Measurements from ENCODE around the gene NRXN3.

The NRXN3 gene

GRCh38 chr14:79443602-79444001, 1273.4 kb downstream of the NRXN3 start:
- Histone ChIP-seq H3K27ac (ENCODE audit: low read depth, low read length, poor library complexity, severe bottlenecking) (no peak overlapping the region), H3K4me3 (ENCODE audit: low read depth, low read length, poor library complexity, severe bottlenecking) (no peak overlapping the region), H3K9ac (ENCODE audit: low read length) (no peak overlapping the region), H3K4me1 (ENCODE audit: insufficient read depth, low read length, severe bottlenecking) (no peaks in the 10 kb centered on the region), H3K4me2 (ENCODE audit: low read length) (no peak overlapping the region), H4K20me1 (ENCODE audit: insufficient read depth, low read length) (no peaks in the 10 kb centered on the region), H3F3A (ENCODE audit: insufficient read depth, low read length) (no peaks in the 10 kb centered on the region), H3K9me2 (ENCODE audit: low read depth, low read length) (no peaks in the 10 kb centered on the region), H3K27me3 (ENCODE audit: insufficient read depth, low read length) (no peaks in the 10 kb centered on the region), H3K36me3 (ENCODE audit: insufficient read depth, low read length) (no peaks in the 10 kb centered on the region), H2AFZ (ENCODE audit: low read length) (no peak overlapping the region), H3K79me2 (ENCODE audit: insufficient read depth, low read length) (no peaks in the 10 kb centered on the region), H3K9me3 (ENCODE audit: low read length) (no peaks in the 10 kb centered on the region)
- TF ChIP-seq CTCF (IDR thresholded peaks at IDR 0.05; ENCODE audit: low read length): no peak
- TF ChIP-seq EZH2 (IDR thresholded peaks at IDR 0.05; ENCODE audit: borderline replicate concordance, low read length): no peak

GRCh38 chr14:79448960-79449359, 1278.8 kb downstream of the NRXN3 start:
- Histone ChIP-seq H3K4me3 (ENCODE audit: low read depth, low read length, poor library complexity, severe bottlenecking) (no peak overlapping the region), H3K9ac (ENCODE audit: low read length) (no peak overlapping the region), H4K20me1 (ENCODE audit: insufficient read depth, low read length) (no peaks in the 10 kb centered on the region), H2AFZ (ENCODE audit: low read length) (no peak overlapping the region), H3F3A (ENCODE audit: insufficient read depth, low read length) (no peaks in the 10 kb centered on the region), H3K36me3 (ENCODE audit: insufficient read depth, low read length) (no peaks in the 10 kb centered on the region), H3K4me2 (ENCODE audit: low read length) (no peak overlapping the region), H3K9me3 (ENCODE audit: low read length) (no peaks in the 10 kb centered on the region), H3K4me1 (ENCODE audit: insufficient read depth, low read length, severe bottlenecking) (no peaks in the 10 kb centered on the region), H3K27ac (ENCODE audit: low read depth, low read length, poor library complexity, severe bottlenecking) (no peak overlapping the region), H3K27me3 (ENCODE audit: insufficient read depth, low read length) (no peaks in the 10 kb centered on the region), H3K9me2 (ENCODE audit: low read depth, low read length) (no peaks in the 10 kb centered on the region), H3K79me2 (ENCODE audit: insufficient read depth, low read length) (no peaks in the 10 kb centered on the region)
- TF ChIP-seq CTCF (IDR thresholded peaks at IDR 0.05; ENCODE audit: low read length): no peak
- TF ChIP-seq EZH2 (IDR thresholded peaks at IDR 0.05; ENCODE audit: borderline replicate concordance, low read length): no peak

- Histone ChIP-seq H3K79me2 (ENCODE audit: insufficient read depth, low read length) (no peaks in the 10 kb centered on the region), H3K36me3 (ENCODE audit: insufficient read depth, low read length) (no peaks in the 10 kb centered on the region), H3K4me1 (ENCODE audit: insufficient read depth, low read length, severe bottlenecking) (no peaks in the 10 kb centered on the region), H3K27ac (ENCODE audit: low read depth, low read length, poor library complexity, severe bottlenecking) (no peak overlapping the region), H4K20me1 (ENCODE audit: insufficient read depth, low read length) (no peaks in the 10 kb centered on the region), H3K4me3 (ENCODE audit: low read depth, low read length, poor library complexity, severe bottlenecking) (no peak overlapping the region), H3K9ac (ENCODE audit: low read length) (no peak overlapping the region), H3K27me3 (ENCODE audit: insufficient read depth, low read length) (no peaks in the 10 kb centered on the region), H3K9me3 (ENCODE audit: low read length) (no peaks in the 10 kb centered on the region), H2AFZ (ENCODE audit: low read length) (no peak overlapping the region), H3F3A (ENCODE audit: insufficient read depth, low read length) (no peaks in the 10 kb centered on the region), H3K9me2 (ENCODE audit: low read depth, low read length) (no peaks in the 10 kb centered on the region), H3K4me2 (ENCODE audit: low read length) (no peak overlapping the region)
- no peak for TF ChIP-seq EZH2 (IDR thresholded peaks at IDR 0.05; ENCODE audit: borderline replicate concordance, low read length)
- no peak for TF ChIP-seq CTCF (IDR thresholded peaks at IDR 0.05; ENCODE audit: low read length)
Measured at GRCh38 chr14:79451601-79452000, 1281.4 kb downstream of the NRXN3 start.

All from OCI-LY1 (cell line).